ENCODE data around the gene CFAP73.
"Not testable (repeated sequence)": the region's sequence is repeated elsewhere in the genome, so short reads cannot be mapped to it uniquely, and the experiment has no call there.

Gene CFAP73

DNA sequence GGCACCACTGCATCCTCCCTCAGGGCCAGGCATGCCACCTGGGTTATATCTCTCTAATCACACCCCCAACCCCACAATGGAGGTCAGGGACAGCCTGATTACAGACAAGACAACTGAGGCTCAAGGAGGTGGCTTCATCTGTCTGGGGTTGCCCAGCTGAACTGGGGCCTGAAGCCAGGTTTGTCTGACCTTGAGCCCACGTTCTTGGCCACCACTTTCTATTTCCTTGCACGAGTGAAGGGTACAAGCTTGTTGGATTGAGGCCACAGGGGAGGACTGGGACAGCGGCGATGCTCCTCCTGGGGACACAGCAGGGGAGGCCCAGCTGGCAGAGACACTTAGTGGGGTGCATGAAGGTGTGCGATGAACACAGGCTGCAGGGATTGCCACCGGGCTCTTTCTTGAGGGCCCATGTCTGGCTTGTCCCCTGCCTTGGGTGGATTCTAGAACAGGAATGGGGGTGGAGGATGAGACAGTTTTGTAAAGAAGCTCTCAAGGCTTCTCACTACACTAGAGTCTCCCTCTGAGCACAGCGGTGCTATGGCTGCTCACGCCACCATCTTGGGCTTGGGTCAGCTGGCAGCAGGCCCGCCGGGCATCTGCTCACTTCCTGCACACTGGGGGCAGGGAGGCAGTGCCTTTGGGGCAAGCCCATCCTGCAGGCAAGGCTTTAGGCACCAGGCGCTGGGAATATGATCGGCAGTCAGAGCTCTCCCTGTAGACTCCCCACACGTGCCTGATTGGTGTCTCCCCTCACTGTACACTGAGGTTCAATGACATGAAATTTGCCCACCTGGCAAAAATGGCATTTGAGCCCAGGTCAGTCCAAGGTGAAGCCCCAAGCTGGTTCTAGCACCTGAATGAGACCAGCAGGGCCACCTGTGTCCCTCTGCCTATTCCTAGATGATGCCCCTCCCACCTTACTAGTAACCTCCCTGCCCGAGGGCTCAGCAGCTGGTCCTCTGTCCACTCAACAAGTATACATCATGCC is 52.0 kb downstream of the CFAP73 start:
- TF ChIP-seq, protein P1, sequence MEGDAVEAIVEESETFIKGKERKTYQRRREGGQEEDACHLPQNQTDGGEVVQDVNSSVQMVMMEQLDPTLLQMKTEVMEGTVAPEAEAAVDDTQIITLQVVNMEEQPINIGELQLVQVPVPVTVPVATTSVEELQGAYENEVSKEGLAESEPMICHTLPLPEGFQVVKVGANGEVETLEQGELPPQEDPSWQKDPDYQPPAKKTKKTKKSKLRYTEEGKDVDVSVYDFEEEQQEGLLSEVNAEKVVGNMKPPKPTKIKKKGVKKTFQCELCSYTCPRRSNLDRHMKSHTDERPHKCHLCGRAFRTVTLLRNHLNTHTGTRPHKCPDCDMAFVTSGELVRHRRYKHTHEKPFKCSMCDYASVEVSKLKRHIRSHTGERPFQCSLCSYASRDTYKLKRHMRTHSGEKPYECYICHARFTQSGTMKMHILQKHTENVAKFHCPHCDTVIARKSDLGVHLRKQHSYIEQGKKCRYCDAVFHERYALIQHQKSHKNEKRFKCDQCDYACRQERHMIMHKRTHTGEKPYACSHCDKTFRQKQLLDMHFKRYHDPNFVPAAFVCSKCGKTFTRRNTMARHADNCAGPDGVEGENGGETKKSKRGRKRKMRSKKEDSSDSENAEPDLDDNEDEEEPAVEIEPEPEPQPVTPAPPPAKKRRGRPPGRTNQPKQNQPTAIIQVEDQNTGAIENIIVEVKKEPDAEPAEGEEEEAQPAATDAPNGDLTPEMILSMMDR (IDR thresholded peaks at IDR 0.05; ENCODE audit: control insufficient read depth, insufficient read depth, low read depth, low read length, missing control alignments): no peak
- no peak for DNase-seq (ENCODE audit: low read depth)

DNA sequence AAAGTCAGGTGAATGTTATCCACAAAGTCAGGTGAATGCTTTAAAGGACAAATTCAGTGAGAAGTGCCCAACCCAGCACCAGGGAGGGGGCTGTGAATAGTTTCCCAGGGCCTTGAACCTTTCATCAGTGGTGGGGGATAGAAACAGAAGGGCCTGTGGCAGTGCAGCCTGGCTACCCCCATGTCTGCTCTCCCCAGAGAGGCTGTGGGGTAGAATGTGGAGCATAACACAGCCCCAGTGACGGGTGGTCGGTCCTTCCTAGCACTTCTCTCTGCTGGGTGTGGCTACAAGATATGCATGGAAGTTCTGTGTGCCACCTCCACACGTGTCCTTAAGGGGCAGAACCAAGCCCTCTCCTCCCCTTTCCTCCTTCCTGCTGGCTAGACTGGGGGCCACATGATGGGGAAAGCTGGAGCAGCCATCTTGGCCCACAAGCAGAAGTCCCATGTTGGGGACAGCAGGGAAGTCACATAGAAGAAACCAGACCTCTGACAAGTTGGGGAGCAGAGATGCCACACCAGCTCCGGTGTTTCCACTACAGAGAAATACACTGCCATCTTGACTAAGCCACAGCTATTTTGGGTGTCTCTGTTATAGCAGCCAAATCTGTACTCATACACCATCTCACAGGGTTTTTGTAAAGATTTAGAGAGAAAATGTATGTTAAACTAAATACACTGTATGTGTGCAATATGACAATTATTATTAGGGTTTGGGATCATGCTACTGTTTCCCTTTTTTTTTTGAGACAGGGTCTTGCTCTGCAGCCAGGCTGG is 53.0 kb downstream of the CFAP73 start:
- no peak overlapping the region for H3K4me3 ChIP-seq (ENCODE audit: control insufficient read depth, low read depth, low read length)
- TF ChIP-seq, protein P1 (IDR thresholded peaks at IDR 0.05; ENCODE audit: control insufficient read depth, insufficient read depth, low read depth, low read length, missing control alignments): no peak
- DNase-seq (ENCODE audit: low read depth): no peak

More for the DNA sequence above, 52.0 kb downstream of the CFAP73 start:
- no peak overlapping the region for H3K4me3 ChIP-seq (ENCODE audit: control insufficient read depth, low read depth, low read length)

DNA sequence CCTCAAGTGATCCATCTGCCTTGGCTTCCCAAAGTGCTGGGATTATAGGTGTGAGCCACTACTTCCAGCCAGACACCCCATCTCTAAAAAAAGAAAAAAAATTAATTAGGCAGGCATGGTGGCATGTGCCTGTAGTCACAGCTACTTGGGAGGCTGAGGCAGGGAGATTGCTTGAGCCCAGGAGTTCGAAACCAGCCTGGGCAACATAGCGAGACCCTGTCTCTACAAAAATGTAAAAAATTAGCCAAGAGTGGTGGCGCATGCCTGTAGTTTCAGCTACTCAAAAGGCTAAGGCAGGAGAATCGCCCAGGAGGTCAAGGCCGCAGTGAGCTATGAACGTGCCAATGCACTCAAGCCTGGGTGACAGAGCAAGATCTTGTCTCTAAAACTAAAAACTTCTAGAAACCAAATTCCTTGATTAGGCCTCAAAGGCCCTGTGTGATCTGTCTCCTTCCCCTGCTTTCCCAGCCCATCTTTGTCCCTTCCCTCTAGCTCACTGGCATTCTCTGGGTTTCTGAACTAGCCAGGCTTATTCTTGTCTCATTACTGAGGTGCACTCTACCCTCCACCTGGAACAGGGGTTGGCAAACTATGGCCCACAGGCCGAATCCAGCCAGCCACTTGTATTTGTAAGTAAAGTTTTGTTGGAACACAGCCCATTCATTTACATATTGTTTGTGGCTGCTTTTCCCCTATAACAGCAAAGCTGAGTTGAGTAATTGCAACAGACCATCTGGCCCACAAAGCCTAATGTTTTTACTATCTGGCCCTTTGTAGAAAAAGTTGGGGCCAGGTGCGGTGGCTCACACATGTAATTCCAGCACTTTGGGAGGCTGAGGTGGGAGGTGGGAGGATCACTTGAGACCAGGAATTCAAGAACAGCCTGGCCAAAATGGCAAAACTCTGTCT is 54.6 kb downstream of the CFAP73 start:
- no peak overlapping the region for H3K4me3 ChIP-seq (ENCODE audit: control insufficient read depth, low read depth, low read length)
- no peak for DNase-seq (ENCODE audit: low read depth)
- TF ChIP-seq, protein P1 (IDR thresholded peaks at IDR 0.05; ENCODE audit: control insufficient read depth, insufficient read depth, low read depth, low read length, missing control alignments): no peak

DNA sequence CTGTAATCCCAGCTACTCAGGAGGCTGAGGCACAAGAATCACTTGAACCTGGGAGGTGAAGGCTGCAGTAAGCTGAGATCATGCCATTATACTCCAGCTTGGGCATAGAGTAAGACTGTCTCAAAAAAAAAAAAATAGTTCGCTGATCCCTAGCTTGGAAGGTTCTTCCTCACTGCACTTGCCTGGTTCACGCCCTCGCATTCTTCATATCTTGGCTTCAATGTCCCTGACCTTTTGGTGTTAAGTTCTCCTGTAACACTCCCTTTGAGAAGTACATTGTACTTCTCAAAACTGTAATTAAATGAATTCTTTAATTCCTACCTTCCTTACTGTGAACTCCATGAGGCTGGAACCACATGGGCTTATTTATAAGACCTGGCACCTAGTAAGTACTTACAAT is 55.3 kb downstream of the CFAP73 start:
- no peak overlapping the region for H3K4me3 ChIP-seq (ENCODE audit: control insufficient read depth, low read depth, low read length)
- TF ChIP-seq, protein P1 (IDR thresholded peaks at IDR 0.05; ENCODE audit: control insufficient read depth, insufficient read depth, low read depth, low read length, missing control alignments): no peak
- DNase-seq (ENCODE audit: low read depth): no peak

DNA sequence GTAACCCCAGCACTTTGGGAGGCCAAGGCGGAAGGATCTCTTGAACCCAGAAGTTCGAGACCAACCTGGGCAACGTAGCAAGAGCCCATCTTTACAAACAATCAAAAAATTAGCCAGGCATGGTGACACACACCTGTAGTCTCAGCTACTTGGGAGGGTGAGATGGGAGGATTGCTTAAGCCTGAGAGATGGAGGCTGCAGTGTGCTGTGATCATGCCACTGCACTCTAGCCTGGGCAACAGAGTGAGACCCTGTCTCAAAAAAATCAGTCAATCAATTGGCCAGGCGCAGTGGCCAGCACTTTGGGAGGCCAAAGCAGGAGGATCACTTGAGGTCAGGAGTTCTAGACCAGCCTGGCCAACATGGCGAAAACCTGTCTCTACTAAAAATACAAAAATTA is 57.3 kb downstream of the CFAP73 start:
- not testable (repeated sequence) for H3K4me3 ChIP-seq (ENCODE audit: control insufficient read depth, low read depth, low read length); DNase-seq (ENCODE audit: low read depth)

DNA sequence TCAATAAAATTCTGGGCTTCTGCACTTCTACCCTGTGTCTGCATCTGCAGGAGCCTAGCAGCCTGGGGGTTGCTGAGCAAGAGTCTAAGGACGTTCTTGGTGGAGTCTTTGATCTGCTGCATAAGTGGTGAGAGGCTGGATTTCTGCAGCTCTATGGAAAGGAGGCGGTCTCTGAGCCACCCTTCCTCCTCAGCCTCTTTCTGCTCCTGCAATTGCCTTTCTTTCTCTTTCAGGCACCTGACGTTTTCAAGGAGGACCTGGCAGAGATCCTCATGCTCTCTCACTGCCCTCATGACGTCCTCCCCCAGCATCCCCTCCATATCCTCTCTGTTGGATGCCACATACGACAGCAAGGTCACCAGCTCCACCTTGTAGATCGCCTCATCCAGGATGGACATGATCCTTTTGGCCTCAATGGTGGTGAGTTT is 58.1 kb downstream of the CFAP73 start:
- no peak overlapping the region for H3K4me3 ChIP-seq (ENCODE audit: control insufficient read depth, low read depth, low read length)
- no peak for DNase-seq (ENCODE audit: low read depth)
- TF ChIP-seq, protein P1 (IDR thresholded peaks at IDR 0.05; ENCODE audit: control insufficient read depth, insufficient read depth, low read depth, low read length, missing control alignments): no peak

All from AG09309 (cell line).